Body of pancreas (tissue), 4 donors: ENCODE data around the gene WDR73. TPM values are rescaled to one million over a fixed set of nuclear protein-coding genes. Genes with fewer than 3 reads are reported as not detected.

Experiments used
- ATAC-seq: fragments of 150-250 bp; one replicate; pipeline ENCODE4 v1.9.1; 2016
- DNase-seq, 4 donors: peaks; one replicate each; pipeline ENCODE4 v3.0.0-alpha.2; 2019
- H3K27ac ChIP-seq, 4 donors: fragments of 200-600 bp; sonication (generic); 1 replicate in 3 of 4; 2 replicates in 1 of 4; pipeline versions ENCODE4 v1.5.1 to v1.6.1; 2016 to 2019; ENCODE audit warnings: mild to moderate bottlenecking in 1 of 4, mixed read lengths in 1 of 4, moderate library complexity in 1 of 4
- H3K27me3 ChIP-seq, 2 donors: fragments of 200-600 bp; sonication (generic); one replicate each; pipeline ENCODE4 v1.6.0; 2016; ENCODE audit warnings: mild to moderate bottlenecking in 1 of 2
- H3K36me3 ChIP-seq, 2 donors: fragments of 200-600 bp; sonication (generic); replicated peaks in 1 of 2; 2 replicates each; pipeline ENCODE4 v1.5.1; 2016; ENCODE audit warnings: low read depth in 2 of 2; ENCODE audit not compliant: insufficient read depth in 1 of 2
- H3K4me1 ChIP-seq: fragments of 200-600 bp; sonication (generic); one replicate; pipeline ENCODE4 v1.6.0; 2016
- H3K4me3 ChIP-seq, 2 donors: fragments of 200-600 bp; sonication (generic); 1 replicate in 1 of 2; 2 replicates in 1 of 2; pipeline ENCODE4 v1.5.1; 2016 to 2019
- H3K9me3 ChIP-seq, 3 donors: fragments of 200-600 bp; sonication (generic); 1 replicate in 2 of 3; 2 replicates in 1 of 3; pipeline ENCODE4 v1.5.1; 2016
- CTCF ChIP-seq, 7 experiments: fragments of 450-650 bp in 4 of 7; fragments of 200-600 bp in 3 of 7; sonication (generic) in 3 of 7; IDR thresholded peaks; one replicate each; pipeline ENCODE4 v1.5.1; 2016 to 2019; ENCODE audit warnings: antibody characterized with exemption in 7 of 7
- POLR2A ChIP-seq, 3 donors: fragments of 450-650 bp; IDR thresholded peaks; one replicate each; pipeline ENCODE4 v1.6.1; 2016; ENCODE audit warnings: antibody characterized with exemption in 3 of 3, mild to moderate bottlenecking in 2 of 3
- WGBS, 2 donors: methylation state at CpG; one replicate each; pipeline ENCODE4 v1.1.5; 2017; 5-methylcytosine and 5-hydroxymethylcytosine counted together
- intact Hi-C: fragments of 100-400 bp; cut with DNase I; formaldehyde crosslinking; loops from one replicate; pipeline ENCODE4 v1.15.1; 2023
- total RNA-seq, 2 donors: library from RNA; depleted of rRNA; stranded (reverse); fragments of >200 nt; gene quantifications; one replicate each; pipeline ENCODE4 v1.1.0, GENCODE V29; 2016

WDR73 gene
- total RNA-seq, 2 donors from 2014 or later, result 21.1 to 25.4 TPM

GRCh38 chr15:84668221-84668982, 14.3 kb upstream of the WDR73 start:
- no peaks in the 10 kb centered on the region for H3K27me3 ChIP-seq
- peaks cover 0 to 12% of the 10 kb centered on the region in 2 donors for H3K36me3 ChIP-seq
- peak overlapping the region in 3 of 4 donors; percentile 14 to 65 (median 55) for H3K27ac ChIP-seq
- peaks cover 6% of the 10 kb centered on the region for H3K4me1 ChIP-seq
- DNase-seq (no peak), ATAC-seq (peak; percentile 82)
- no peak for TF ChIP-seq CTCF (IDR thresholded peaks at IDR 0.05)
- TF ChIP-seq POLR2A (IDR thresholded peaks at IDR 0.05), result no peak
- 84 to 92% methylated on average over 3 of the region's 3 CpGs for WGBS, 2 donors
- no peak overlapping the region for H3K4me3 ChIP-seq
- H3K9me3 ChIP-seq, result no peaks in the 10 kb centered on the region
- intact Hi-C loops, result no loop called here

GRCh38 chr15:84666373-84666772, 12.3 kb upstream of the WDR73 start:
- no peak for ATAC-seq

GRCh38 chr15:84661001-84661400, 6.9 kb upstream of the WDR73 start:
- Histone ChIP-seq H3K27me3 (no peaks in the 10 kb centered on the region), H3K36me3 (no peaks in the 10 kb centered on the region), H3K9me3 (no peaks in the 10 kb centered on the region), H3K27ac (no peak overlapping the region), H3K4me1 (peaks cover 17% of the 10 kb centered on the region), H3K4me3 (no peak overlapping the region)
- TF ChIP-seq CTCF (IDR thresholded peaks at IDR 0.05), result no peak
- no peak for TF ChIP-seq POLR2A (IDR thresholded peaks at IDR 0.05)
- WGBS, 2 donors, result 90 to 93% methylated on average over 10 of the region's 10 CpGs
- intact Hi-C loops, result no loop called here
- ATAC-seq (no peak), DNase-seq (no peak)

More at GRCh38 chr15:84666373-84666772, 12.3 kb upstream of the WDR73 start:
- no peak for DNase-seq
- TF ChIP-seq POLR2A (IDR thresholded peaks at IDR 0.05) (no peak), CTCF (IDR thresholded peaks at IDR 0.05) (no peak)
- peaks cover 6% of the 10 kb centered on the region for H3K4me1 ChIP-seq
- intact Hi-C loops, result no loop called here
- peaks cover 0 to 12% of the 10 kb centered on the region in 2 donors for H3K36me3 ChIP-seq
- WGBS, 2 donors, result 51% methylated on average over 2 of the region's 2 CpGs
- H3K27ac ChIP-seq, result no peak overlapping the region
- H3K27me3 ChIP-seq, result no peaks in the 10 kb centered on the region
- H3K4me3 ChIP-seq, result no peak overlapping the region
- no peaks in the 10 kb centered on the region for H3K9me3 ChIP-seq

- intact Hi-C loops, result loop anchor here (10.0 kb wide), 1 partner anchor 265 kb away; no protein-coding TSS in a partner anchor
- ATAC-seq, result no peak
- no peak for DNase-seq
Observed at GRCh38 chr15:84659904-84660781, 6.1 kb upstream of the WDR73 start.

More at GRCh38 chr15:84659904-84660781, 6.1 kb upstream of the WDR73 start:
- Histone ChIP-seq H3K9me3 (no peaks in the 10 kb centered on the region), H3K4me3 (no peak overlapping the region), H3K27ac (no peak overlapping the region), H3K27me3 (no peaks in the 10 kb centered on the region), H3K4me1 (peaks cover 22% of the 10 kb centered on the region), H3K36me3 (no peaks in the 10 kb centered on the region)
- TF ChIP-seq CTCF (IDR thresholded peaks at IDR 0.05) (no peak), POLR2A (IDR thresholded peaks at IDR 0.05) (no peak)
- WGBS, 2 donors, result 77 to 79% methylated on average over 4 of the region's 4 CpGs
